ENCODE data around the gene OCRL.

- no peak for TF ChIP-seq CTCF (IDR thresholded peaks at IDR 0.05; ENCODE audit: insufficient read depth, low read length)
- TF ChIP-seq POLR2AphosphoS5 (IDR thresholded peaks at IDR 0.05; ENCODE audit: low read depth): no peak
- no peak for TF ChIP-seq REST (IDR thresholded peaks at IDR 0.05; ENCODE audit: insufficient replicate concordance, low read depth)
- no peak for TF ChIP-seq SPI1 (IDR thresholded peaks at IDR 0.05; ENCODE audit: borderline replicate concordance, low read depth)
- no peak for TF ChIP-seq GABPA (IDR thresholded peaks at IDR 0.05; ENCODE audit: low read depth)
Observed at GRCh38 chrX:129556806-129557315, 16.8 kb downstream of the OCRL start.

Measured in HL-60 (cell line).